NCI-H1930 (cell line): ENCODE measurements around the gene CFAP61.
"Not testable (repeated sequence)": the region's sequence is repeated elsewhere in the genome, so short reads cannot be mapped to it uniquely, and the experiment has no call there.

Experiments
- DNase-seq, 2 experiments: peaks; one replicate each; lab custom pipeline; 2025; lab: John Stamatoyannopoulos, UW

CFAP61 gene

GRCh38 chr20:20322912-20323311, 270.6 kb downstream of the CFAP61 start:
- no peak for DNase-seq

DNA sequence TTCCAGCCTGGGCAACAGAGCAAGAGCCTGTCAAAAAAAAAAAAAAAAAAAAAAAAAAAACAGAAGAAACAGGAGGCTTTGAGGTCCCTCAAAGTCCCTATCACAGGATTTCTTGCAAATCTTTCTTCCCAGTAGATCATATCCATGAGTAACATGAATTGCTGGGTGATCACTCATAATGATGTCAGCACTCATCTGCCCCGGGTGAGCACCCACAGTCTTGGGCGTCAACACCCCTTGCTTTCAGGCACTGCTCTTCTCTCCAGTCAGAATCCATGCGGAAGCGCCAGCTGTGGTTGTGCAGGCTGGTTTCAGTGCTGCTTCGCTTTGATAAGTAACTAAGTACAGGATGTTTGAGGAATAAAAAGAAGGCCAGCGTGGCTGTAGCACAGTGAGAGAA, 275.4 kb downstream of the CFAP61 start:
- no peak for DNase-seq

DNA sequence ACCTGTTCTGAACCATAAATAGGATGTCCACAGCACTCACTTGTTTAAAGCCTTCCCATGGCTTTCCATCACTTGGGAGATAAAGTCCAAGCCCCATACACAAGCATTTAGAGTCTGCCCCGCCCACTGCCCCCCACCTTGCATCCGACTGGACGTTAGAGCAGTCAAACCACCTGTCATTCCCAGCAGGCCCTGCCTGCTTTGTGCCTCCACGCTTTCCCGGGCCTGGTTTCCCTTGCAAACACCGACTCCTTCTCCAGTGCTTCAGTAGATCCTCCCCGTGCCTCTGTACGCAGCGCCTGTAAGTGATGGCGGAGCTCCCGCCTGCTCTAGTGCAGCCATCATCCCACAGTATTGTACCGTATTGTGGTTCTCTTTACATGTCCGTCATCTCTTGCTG, 277.2 kb downstream of the CFAP61 start:
- DNase-seq: no peak

- DNase-seq: no peak
These were observed 278.8 kb downstream of the CFAP61 start for GRCh38 chr20:20331156-20331555.

GRCh38 chr20:20331817-20332216, 279.5 kb downstream of the CFAP61 start:
- no peak for DNase-seq

- DNase-seq: no peak
These were observed 281.5 kb downstream of the CFAP61 start for GRCh38 chr20:20333866-20334265.

GRCh38 chr20:20334489-20334888, 282.2 kb downstream of the CFAP61 start:
- DNase-seq: no peak

- DNase-seq: no peak
These were observed 285.9 kb downstream of the CFAP61 start for GRCh38 chr20:20338133-20338730.

GRCh38 chr20:20340443-20340842, 288.1 kb downstream of the CFAP61 start:
- no peak for DNase-seq

DNA sequence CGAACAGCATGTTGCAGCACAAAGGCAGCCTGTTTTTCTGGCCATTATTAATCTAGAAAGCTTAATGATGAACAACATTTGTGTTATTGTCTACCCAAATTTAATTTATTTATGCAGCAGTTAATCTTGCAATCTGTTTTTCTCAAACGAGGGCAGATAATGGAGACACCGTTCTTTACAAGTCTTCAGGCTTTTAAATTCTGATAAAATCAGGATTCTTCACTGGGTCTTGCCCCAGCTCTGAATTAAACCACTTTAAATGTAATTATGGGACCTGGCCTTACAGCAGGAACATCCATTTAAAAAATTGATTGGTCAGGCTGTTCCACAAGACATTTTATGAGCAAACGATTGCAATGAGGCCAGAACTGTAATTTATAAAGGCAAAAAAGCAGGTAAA, 289.0 kb downstream of the CFAP61 start:
- no peak for DNase-seq

DNA sequence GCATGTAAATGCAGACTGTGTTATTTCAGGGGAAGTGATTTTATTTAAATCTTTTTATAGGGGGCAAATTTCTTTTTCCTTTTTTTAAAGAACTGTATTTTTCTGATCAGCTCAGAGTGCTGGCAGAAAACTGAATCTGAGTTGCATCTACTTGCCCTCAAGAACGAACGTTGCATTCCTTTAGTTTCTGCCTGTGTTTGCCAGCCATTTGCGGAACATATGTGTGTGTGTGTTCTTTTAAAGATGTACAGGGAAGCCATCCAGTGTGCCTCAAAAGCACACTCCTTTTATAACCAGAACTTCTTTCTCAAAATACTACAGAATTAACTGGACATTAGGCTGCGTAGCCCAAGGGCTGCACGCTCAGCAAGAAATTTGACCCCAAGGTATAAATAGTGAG, 289.7 kb downstream of the CFAP61 start:
- no peak for DNase-seq

- DNase-seq: no peak
These were observed 291.6 kb downstream of the CFAP61 start for GRCh38 chr20:20343932-20344331.

DNA sequence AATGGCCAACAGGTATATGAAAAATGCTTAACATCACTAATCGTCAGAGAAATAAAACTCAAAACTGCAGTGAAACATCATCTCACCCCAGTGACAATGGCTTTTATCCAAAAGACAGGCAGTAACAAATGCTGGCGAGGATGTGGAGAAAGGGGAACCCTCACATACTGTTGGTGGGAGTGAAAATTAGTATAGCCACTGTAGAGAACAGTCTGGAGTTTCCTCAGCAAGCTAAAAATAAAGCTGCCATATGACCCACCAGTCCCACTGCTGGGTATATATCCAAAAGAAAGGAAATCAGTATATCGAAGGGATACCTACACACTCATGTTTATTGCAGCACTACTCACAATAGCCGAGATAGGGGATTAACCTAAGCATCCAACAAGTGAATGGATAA, 292.1 kb downstream of the CFAP61 start:
- DNase-seq: no peak

DNA sequence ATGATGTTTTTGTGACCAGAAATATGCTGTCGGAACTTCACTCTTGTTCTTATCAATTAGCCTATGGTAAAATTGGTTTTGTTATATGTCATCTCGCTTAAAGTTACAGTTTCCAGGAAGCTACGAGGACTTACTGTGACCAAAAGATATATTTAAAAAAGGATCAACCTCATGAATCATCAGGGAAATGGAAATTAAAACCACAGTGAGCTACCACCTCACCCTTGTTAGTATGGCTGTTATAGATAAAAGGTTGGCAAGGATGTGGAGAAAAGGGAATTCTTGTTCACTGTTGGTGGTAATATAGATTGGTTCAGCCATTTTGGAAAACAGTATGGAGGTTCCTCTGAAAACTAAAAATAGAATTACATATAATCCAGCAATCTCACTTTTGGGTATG, 301.2 kb downstream of the CFAP61 start:
- no peak for DNase-seq

DNA sequence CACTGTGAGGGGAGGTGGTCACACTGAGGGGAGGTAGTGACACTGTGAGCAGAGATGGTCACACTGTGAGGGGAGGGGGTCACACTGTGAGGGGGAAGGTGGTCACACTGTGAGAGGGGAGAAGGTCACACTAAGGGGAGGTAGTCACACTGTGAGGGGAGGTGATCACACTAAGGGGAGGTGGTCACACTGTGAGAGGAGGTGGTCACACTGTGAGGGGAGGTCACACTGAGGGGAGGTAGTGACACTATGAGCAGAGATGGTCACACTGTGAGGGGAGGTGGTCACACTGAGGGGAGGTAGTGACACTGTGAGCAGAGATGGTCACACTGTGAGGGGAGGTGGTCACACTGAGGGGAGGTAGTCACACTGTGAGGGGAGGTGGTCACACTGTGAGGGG, 303.2 kb downstream of the CFAP61 start:
- not testable (repeated sequence) for DNase-seq

GRCh38 chr20:20358801-20359200, 306.5 kb downstream of the CFAP61 start:
- DNase-seq: peak in 1 of 2 experiments; percentile 27

DNA sequence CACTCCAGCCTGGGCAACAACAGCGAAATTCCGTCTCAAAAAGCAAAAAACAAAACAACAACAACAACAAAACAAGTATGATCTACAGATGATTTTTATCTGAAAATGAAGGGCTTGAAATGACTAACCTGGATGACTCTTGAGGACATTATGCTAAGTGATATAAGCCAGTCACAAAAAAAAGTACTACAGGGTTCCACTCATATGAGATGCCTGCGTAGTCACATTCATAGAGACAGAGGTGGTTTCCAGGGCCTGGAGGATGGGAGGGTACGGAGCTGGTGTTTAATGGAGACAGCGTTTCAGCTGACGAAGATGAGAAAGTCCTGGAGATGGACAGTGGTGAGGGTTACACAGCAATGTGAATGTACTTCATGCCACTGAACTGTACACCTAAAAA, 307.3 kb downstream of the CFAP61 start:
- no peak for DNase-seq

DNA sequence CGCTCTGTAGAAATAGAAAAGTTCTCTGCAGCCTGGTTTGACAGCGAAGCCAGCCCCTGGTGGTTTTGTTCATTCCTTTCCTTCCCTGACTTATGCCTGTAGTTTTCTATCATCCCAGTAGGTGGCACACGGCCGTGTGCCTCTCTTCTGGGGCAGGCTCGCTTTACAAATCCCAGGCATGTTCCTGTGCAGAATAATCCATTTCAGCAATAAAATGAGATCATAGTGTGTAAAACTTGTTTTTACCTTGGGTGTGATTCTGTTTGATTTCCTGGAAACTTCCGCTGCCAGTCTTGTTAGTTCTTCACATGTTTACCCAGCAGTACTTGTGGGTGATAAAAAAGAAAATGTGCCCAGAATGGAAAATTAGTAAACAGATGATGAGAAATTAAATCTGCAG, 308.1 kb downstream of the CFAP61 start:
- peak; percentile 50 to 68 for DNase-seq

GRCh38 chr20:20362774-20363433, 310.6 kb downstream of the CFAP61 start:
- DNase-seq: peak; percentile 81 to 84

GRCh38 chr20:20363434-20363798, 311.1 kb downstream of the CFAP61 start:
- peak; percentile 50 to 51 for DNase-seq

- DNase-seq: peak; percentile 64 to 78
These were observed 311.7 kb downstream of the CFAP61 start for GRCh38 chr20:20363799-20364592.

GRCh38 chr20:20364593-20365479, 312.5 kb downstream of the CFAP61 start:
- DNase-seq: peak in 1 of 2 experiments; percentile 71
